Measurements from ENCODE around the gene SEZ6L. TPM values are rescaled to one million over a fixed set of nuclear protein-coding genes. Genes with fewer than 3 reads are reported as not detected.

Gene SEZ6L
- total RNA-seq (2014; rRNA removed; shearing (Covaris generic)), result not detected in 2 replicates
- polyA plus RNA-seq (2014; cell fraction: nucleus; rRNA removed), result not detected in 2 replicates

GRCh38 chr22:26169315-26170111 lies at the start of gene SEZ6L:
SEZ6L (plus strand) TSS chr22:26169462; CDS start chr22:26169670, 208 bp downstream.
- DNase-seq (ENCODE audit: extremely low read depth, low read depth), result no peak

- DNase-seq (ENCODE audit: extremely low read depth, low read depth), result no peak
Measured at GRCh38 chr22:26122920-26123468, 46.3 kb upstream of the SEZ6L start.

- no peak for DNase-seq (ENCODE audit: extremely low read depth, low read depth)
Measured at GRCh38 chr22:26124991-26125725, 44.1 kb upstream of the SEZ6L start.

- DNase-seq (ENCODE audit: extremely low read depth, low read depth), result no peak
Measured at GRCh38 chr22:26127126-26127525, 42.1 kb upstream of the SEZ6L start.

DNA sequence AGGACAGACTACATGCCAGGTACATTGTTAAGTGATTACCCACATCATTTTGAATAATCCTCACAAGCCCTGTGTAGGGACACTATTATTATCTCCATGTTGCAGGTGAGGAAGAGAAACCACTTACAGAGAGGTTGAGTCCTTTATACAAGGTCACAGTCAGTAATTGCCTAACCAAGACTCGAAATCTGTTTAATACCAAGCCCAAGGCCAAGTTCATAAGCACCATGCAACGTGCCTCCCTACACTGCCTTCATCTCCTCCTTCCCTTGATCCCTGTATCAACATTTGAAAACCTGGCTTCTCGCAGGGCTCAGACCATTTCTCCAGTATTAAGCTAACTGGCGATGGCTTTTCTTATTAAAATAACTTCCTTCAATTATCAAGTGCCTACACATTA lies 41.7 kb upstream of the SEZ6L start:
- DNase-seq (ENCODE audit: extremely low read depth, low read depth), result no peak

DNA sequence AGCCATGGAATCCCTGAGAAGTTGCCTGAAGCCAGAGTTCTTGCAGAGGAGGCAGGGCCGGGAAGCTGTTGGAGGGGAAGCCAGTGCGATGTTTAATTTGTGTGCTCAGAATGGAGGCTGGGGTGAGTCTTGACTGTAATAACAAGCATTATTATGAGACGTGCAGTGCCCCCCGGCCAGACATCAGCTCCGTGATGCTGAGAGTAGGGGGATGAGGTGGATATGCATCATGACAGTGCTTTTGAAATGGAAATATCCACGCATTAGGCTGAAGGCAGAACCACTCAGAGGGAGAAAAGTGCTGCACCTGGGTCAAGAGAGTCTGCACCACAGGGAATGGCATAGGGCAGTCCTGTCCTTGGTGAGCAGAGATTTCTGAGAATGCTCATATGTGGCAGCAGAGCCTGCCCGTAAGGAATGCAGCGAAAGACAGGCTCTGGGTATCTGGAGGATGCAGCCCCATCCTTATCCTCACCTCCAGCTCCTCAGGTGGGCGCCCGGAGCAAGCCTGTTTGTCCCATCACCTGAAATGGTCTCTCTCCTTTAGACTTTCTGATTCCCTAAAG lies 37.6 kb upstream of the SEZ6L start:
- no peak for DNase-seq (ENCODE audit: extremely low read depth, low read depth)

DNA sequence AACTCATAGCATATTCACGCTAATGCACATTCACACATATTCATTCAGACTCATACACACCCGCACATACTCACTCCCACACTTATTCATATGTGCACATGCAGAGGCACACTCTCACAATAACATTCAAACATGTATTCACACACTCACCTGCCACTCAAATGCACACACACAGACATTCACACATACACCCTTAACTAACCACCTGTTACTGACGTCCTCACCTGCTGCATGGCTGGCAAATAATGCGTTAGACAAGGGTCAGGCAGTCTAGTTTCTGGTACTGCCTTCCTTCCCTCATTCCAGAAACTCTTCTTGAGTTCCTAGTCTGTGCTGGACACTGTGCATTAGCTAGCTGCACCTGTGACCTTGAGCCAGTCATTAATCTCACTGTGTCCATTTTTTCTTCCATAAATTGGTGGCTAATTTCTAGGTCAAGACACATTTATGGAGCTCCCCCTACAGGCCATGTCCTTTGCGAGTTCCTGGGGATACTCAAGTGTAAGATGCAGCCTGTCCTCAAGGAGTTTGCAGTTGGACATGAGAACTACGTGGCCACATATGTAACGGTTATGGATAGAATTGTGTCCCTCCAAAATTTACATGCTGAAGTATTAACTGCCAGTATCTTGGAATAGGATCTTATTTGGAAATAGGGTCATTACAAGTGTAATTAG lies 34.5 kb upstream of the SEZ6L start:
- no peak for DNase-seq (ENCODE audit: extremely low read depth, low read depth)

DNA sequence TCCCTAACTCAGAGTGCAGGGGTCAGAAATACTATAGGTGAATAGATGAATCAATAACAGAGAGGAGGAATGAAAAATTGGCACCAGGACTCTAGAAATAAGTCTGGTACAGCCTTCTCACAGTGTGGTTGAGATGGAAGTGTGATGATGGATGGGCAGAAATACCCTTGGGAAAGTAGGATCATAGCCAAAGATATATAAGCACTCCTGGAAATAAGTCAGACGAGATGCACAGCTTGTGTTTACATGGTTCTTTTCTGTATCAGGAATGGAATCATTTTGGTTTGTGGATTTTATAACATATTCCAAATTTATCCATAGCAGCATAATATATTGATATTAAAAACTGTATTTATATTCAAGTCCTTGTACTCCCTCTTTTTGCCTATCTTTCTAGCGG lies 33.5 kb upstream of the SEZ6L start:
- no peak for DNase-seq (ENCODE audit: extremely low read depth, low read depth)

DNA sequence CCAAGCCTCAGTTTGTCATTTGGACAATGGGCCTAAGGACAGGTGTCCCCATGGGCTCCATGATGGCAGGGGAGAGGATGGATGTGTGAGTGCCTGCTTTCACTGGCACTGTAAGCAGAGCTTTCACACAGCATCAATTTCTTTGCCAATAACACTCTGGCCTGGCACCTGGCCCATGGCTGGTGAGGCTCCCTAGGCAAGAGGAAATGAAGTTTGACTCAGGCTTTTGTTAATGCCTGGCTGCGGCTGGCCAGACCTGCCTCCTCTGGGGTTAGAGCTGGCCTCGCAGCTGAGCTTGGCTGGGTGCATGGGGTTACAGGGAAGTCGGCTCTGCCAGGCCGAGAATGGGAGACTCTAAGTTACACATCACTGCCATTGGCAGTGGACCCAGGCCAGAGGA lies 30.0 kb upstream of the SEZ6L start:
- DNase-seq (ENCODE audit: extremely low read depth, low read depth), result no peak

- no peak for DNase-seq (ENCODE audit: extremely low read depth, low read depth)
Measured at GRCh38 chr22:26141831-26142230, 27.4 kb upstream of the SEZ6L start.

- no peak for DNase-seq (ENCODE audit: extremely low read depth, low read depth)
Measured at GRCh38 chr22:26143806-26144325, 25.4 kb upstream of the SEZ6L start.

DNA sequence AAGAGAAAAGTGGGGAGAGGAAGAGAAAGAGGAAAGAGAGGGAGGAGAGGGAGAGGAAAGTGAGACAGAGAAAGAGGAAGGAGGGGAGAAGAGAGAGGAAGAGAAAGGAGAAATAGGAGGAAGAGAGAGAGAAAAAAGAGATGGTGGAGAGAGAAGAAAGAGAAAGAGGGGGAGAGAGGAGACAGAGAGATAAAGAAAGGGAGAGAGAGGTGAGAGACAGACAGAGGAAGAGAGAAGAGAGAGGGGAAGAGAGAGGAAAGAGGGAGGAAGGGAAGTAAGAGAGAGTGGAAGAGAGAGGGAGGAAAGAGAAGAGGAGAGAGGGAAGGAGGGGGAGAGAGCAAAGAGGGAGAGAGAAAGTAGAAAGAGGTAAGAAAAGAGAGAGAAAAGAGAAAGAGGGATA lies 9.4 kb upstream of the SEZ6L start:
- no peak for DNase-seq (ENCODE audit: extremely low read depth, low read depth)

DNA sequence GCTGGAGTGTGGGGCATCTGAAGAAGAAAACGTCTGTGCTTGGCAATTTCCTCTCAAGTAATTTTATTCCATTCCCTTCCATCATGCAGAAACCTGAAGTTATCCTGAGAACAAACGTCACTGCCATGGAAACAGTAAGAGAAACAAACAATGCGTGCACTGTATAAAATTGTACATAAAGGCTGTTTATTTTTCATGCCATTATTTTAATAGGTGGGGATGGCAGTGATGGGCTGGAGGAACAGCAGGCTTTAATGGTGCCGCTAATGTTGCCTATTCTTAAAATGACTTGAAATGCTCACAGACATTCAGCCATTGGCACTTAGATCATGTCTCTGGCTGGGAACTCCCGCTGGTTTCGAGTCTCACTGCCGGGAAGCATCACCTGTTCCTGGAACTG lies 7.5 kb upstream of the SEZ6L start:
- DNase-seq (ENCODE audit: extremely low read depth, low read depth), result no peak

GRCh38 chr22:26162926-26163325 lies 6.3 kb upstream of the SEZ6L start:
- DNase-seq (ENCODE audit: extremely low read depth, low read depth), result no peak

GRCh38 chr22:26164174-26164573 lies 5.1 kb upstream of the SEZ6L start:
- no peak for DNase-seq (ENCODE audit: extremely low read depth, low read depth)

DNA sequence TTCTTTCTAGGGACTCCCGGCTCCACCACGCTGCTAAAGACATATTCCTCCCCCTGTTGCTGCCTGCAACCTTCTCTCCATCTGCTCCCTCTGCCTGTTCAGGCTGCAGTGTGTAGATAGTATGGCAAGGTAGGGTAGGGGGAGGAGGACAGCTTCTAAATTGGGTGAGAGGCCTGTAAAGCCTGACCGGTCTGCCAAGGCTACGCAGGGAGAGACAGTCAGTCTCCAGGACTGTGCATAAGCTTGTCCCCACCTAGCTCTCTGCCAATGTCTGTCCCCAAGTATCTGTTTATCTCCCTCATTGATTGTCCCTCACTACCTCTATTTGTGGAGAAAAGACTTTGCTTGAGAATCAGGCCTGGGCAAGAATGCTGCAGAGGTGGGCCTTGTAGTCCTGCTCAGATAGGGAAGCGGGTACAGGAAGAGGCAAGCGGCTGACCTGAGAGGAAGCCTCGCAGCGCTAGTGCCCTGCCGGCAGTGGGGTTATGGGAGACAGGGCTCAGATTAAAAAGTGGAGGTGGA lies 871 bp upstream of the SEZ6L start:
- no peak for DNase-seq (ENCODE audit: extremely low read depth, low read depth)

- DNase-seq (ENCODE audit: extremely low read depth, low read depth), result no peak
Measured at GRCh38 chr22:26168939-26169314, 335 bp upstream of the SEZ6L start.

DNA sequence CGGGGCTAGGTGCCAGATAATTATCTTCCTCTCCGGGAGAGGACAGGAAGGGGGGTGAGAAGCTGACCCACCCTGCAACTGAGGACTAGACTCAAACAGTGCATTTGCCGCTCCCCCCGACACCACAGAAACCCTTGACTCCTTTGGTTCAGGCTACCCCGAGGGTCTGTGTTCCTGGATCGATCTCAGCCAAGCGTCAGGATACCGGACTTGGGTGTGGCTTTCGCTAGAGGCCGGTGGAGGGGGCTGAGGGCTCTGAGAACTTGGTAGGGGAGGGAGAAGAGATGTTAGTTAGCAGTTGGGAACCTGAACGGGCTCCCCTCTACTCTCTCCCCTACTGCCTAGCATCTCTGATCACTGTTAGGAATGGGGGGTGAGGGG lies 840 bp downstream of the SEZ6L start:
- no peak for DNase-seq (ENCODE audit: extremely low read depth, low read depth)

DNA sequence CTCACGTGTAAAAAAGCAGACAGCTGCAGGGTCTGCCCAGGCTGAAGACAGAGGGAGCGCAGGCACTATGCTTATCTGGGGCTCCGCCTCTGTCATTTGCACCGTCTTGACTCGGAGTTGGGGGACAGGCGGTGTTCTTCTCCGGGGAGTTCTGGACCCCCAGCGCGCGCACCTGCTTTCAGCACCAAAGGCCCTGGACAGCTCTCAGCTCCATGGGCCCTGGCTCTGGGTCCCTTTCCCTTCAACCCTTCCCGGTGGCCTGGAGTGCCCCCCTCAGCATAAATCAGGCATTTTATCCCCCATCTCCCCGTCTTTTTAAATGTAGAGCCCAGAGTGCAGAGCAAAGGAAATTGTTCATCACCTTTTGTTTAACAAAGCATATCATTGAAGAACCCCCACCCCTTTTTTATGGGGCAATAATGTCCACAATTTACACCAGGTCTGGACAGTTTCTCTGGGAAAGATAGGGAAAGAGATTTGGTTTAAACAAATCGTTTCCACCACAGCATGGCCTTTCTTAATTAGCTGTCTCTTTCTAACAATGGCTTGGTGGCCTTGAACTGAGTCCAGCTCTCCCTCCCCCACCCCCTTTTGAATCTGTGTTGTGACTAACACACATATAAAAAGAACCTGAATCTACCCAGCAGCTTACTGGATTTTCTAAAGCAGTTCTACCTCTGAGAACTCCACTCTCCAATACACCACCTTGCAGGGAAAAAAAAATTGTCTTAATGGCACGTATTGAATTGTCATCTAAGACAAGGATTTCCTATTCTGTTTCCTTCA lies 1.7 kb downstream of the SEZ6L start:
- DNase-seq (ENCODE audit: extremely low read depth, low read depth), result peak; percentile 1

Measured in NCI-H460 (cell line).